ENCODE results near the gene CSAD.

DNA sequence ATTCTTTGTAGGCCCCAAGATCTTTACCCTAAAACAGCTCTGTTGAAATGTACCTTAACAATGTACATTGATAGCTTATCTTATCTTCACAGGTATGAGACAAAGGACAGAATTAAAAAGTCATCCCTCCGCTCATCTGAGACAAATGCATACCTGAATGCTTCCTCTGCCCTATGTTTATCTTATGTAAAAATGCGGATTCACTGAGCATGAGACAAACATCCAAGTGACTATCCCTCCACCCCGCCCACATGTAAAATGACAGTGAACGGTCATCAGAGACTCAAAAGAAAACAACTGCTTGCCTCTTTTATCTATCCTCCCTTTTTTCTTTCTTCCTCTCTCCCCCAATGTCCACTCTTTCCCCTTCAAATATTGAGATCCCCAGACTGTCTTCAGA lies 37.4 kb downstream of the CSAD start:
- TF ChIP-seq EZH2phosphoT487 (IDR thresholded peaks at IDR 0.05; ENCODE audit: low read length) = no peak
- TF ChIP-seq, protein P1, sequence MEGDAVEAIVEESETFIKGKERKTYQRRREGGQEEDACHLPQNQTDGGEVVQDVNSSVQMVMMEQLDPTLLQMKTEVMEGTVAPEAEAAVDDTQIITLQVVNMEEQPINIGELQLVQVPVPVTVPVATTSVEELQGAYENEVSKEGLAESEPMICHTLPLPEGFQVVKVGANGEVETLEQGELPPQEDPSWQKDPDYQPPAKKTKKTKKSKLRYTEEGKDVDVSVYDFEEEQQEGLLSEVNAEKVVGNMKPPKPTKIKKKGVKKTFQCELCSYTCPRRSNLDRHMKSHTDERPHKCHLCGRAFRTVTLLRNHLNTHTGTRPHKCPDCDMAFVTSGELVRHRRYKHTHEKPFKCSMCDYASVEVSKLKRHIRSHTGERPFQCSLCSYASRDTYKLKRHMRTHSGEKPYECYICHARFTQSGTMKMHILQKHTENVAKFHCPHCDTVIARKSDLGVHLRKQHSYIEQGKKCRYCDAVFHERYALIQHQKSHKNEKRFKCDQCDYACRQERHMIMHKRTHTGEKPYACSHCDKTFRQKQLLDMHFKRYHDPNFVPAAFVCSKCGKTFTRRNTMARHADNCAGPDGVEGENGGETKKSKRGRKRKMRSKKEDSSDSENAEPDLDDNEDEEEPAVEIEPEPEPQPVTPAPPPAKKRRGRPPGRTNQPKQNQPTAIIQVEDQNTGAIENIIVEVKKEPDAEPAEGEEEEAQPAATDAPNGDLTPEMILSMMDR (IDR thresholded peaks at IDR 0.05; ENCODE audit: low read length) = no peak

Data from MM.1S (cell line).